ENCODE data around the gene HGD. TPM values are rescaled to one million over a fixed set of nuclear protein-coding genes. Genes with fewer than 3 reads are reported as not detected.

The HGD gene
- total RNA-seq, 4 donors from 2014 or later = 0.68 to 2.0 TPM; not detected in 2

DNA sequence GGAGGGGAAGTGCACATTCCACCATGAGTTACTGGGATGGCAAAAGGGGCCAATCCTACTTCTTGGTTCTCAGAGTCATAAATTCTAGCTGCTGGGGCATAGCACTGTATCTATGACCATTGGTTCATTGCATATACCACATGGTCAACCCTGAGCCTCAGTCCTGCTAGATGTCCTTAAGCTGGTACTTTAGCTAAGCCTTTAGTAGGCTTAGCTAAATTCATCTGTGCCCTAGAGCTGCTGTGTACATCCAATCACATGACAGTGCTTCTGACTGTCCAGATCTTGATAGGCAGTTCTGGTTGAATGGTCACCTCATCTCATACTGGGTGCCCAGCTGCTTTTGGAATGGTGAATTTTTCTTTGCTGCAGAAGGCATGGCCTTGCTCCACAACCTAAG is 77.7 kb downstream of the HGD start:
- TF ChIP-seq, protein P1, sequence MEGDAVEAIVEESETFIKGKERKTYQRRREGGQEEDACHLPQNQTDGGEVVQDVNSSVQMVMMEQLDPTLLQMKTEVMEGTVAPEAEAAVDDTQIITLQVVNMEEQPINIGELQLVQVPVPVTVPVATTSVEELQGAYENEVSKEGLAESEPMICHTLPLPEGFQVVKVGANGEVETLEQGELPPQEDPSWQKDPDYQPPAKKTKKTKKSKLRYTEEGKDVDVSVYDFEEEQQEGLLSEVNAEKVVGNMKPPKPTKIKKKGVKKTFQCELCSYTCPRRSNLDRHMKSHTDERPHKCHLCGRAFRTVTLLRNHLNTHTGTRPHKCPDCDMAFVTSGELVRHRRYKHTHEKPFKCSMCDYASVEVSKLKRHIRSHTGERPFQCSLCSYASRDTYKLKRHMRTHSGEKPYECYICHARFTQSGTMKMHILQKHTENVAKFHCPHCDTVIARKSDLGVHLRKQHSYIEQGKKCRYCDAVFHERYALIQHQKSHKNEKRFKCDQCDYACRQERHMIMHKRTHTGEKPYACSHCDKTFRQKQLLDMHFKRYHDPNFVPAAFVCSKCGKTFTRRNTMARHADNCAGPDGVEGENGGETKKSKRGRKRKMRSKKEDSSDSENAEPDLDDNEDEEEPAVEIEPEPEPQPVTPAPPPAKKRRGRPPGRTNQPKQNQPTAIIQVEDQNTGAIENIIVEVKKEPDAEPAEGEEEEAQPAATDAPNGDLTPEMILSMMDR (IDR thresholded peaks at IDR 0.05; ENCODE audit: low read depth) = no peak

DNA sequence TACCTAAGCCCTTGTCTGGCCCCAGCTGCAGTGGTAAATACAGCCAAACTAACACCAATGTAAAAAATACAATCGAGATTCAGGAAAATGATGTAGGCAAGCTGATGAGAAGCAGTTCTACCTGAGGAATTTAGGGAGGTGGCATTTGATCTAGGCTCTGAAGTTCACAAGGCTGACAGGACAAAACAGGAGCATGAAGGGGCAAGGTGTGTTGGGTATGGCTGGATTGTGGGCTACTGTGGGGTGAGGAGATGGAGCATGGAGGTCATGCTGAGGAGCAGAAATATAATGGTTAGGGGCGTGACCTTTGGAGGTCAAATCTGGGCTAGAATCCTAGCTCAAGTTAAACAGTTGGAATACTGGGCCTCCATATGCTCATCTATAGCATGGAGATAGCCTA is 79.4 kb downstream of the HGD start:
- TF ChIP-seq, protein P1 (IDR thresholded peaks at IDR 0.05; ENCODE audit: low read depth) = no peak

DNA sequence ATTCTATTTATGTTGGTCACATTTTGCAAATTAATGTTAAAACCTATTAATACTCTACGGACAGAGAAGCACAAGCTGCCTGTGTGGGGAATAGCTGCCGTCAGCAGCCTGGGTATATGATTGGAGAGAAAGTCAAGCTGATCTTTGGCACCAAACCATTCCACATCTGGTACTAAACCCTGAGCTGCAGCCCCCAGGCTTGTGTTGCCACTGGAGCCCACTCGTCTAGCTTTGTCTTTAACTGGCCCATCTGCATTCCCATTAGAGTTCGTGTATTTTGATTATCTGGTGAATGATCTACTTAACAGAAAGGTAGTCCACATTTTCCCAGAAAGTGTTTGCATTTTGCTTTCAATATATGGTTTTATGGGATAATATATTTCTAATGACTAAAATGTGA is 80.5 kb downstream of the HGD start:
- TF ChIP-seq, protein P1 (IDR thresholded peaks at IDR 0.05; ENCODE audit: low read depth) = no peak

DNA sequence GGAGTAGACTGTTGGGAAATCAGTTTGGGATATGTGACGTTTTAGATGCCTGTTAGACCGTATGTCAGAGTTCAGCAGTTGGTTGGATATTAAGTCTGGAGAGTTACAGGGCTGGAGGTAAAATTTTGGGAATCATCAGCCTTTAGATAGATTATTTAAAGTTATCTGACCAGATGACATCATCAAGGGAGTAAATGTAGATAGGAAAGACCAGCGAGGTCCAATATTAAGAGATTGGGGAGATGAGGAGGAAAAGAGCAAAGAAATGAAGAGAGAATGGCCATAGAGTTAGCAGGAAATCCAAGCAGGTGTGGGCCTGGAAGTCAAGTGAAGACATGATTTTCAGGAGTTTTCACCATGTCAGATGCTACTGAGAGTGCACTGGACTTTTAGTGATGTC is 82.8 kb downstream of the HGD start:
- TF ChIP-seq, protein P1 (IDR thresholded peaks at IDR 0.05; ENCODE audit: low read depth) = no peak

DNA sequence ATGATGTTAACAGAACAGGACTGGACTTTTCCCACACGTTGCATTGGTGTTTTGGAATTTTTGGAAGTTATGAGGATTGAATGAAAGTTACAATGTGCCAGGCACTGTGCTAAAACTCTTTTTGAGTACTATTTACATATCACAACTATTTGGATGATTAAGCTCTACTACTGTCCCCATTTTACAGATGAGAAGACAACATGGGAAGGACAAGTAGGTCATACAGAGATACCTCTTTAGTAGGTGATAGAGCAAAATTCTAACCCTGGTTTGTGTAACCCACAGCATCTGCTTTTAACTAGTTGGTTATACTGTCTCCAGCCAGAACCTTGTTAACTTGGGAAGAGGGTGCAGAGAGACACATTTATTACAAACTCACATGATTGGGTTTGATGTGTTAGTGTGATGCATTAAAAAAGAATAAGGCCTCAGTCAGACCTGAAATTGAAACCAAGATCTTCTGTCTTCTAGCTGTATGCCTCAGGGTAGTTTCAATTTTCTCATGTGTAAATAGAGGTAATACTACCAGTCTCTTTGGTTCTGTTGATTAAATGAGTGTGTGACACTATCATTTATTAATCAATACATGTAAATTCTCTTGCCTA is 84.5 kb downstream of the HGD start:
- TF ChIP-seq, protein P1 (IDR thresholded peaks at IDR 0.05; ENCODE audit: low read depth) = no peak

DNA sequence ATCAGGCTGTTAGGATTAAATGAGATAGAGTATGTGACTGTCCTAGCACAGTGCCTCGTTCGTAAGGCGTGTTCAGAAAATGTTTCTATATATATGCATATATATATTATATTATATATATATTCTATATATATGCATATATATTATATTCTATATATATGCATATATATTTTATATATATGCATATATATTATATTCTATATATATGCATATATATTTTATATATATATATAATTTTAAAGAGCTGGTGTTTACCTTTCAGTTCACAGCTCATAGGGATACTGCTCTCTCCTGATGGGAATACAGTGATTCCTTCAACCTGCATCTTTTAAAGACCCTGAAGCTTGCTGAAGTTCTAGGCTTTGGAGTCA is 85.2 kb downstream of the HGD start:
- TF ChIP-seq, protein P1 (IDR thresholded peaks at IDR 0.05; ENCODE audit: low read depth) = no peak

DNA sequence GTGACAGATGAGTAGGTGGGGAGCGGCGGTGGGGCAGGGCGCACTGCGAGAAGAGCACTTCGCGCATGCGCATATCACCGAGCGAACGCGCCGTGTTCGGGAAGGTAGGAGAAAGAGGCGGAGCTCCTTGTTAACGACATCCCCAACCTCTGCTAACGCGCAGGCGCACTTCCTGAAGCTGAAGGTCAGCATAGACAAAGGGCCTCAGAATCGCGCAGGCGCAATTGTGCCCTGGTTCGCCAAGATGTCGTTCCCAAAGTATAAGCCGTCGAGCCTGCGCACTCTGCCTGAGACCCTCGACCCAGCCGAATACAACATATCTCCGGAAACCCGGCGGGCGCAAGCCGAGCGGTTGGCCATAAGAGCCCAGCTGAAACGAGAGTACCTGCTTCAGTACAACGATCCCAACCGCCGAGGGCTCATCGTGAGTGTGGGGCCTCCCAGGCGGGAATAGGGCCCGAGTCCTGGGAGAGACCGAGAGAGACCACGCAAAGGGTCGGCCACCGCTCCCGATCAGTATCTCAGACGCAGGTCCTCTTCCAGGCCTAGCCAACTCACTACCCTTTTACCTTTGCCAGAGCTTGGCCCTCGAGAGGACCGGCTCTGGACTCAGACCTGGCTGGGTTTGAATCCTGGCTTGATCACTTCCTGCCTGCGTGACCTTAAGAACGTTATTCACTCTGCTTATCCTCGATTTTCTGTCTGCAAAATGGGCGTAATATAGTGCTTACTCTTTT is 85.8 kb downstream of the HGD start, which contains the start of gene NDUFB4:
TSS of gene NDUFB4 (plus strand) at position 221 of the 737 bp plus-strand sequence. CDS start at position 245, 24 bp downstream.
- TF ChIP-seq, protein P1 (IDR thresholded peaks at IDR 0.05; ENCODE audit: low read depth) = no peak
